Measurements from ENCODE around the gene CAPN10.

Gene CAPN10

DNA sequence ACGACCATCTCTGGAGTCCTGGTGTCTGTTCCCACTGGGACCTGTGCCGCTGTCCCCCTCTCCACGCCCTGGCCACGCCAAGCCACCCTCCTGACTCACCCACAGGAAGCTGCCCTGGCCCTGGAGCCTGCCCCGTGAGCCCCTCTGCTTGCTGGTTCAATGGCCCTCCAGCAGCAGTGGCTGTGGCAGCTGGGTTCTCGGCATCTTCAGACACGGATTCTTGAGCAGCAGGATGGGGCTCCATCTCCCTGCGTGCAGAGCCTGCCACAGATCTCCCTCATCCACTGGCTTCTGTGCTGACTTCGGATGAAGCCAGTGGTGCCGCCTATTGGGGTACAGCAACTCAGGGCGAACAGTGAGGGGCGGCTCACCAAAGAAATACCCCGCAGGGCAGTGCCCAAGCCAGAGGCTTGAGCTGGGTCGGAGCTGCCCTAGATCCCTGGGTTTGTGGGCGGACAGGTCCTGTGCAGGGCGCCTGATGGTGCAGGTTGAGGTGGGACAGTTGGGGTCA, 14.0 kb downstream of the CAPN10 start:
- Histone ChIP-seq H3K56ac (ENCODE audit: low read length) (no peak overlapping the region), H4K5ac (ENCODE audit: low read length) (no peak overlapping the region), H4K8ac (ENCODE audit: low read depth, low read length) (no peak overlapping the region), H3K27ac (ENCODE audit: low read depth, low read length) (no peak overlapping the region), H3K4ac (ENCODE audit: low read depth, low read length) (no peak overlapping the region), H2BK120ac (ENCODE audit: low read depth, low read length) (no peak overlapping the region), H3K27me3 (ENCODE audit: insufficient read depth, low read length, poor library complexity) (no peaks in the 10 kb centered on the region), H2AK5ac (ENCODE audit: low read length) (no peak overlapping the region), H3K79me2 (ENCODE audit: control insufficient read depth, insufficient read depth, low read length) (no peaks in the 10 kb centered on the region), H3K4me2 (ENCODE audit: low read length) (no peak overlapping the region), H3K18ac (ENCODE audit: low read length) (no peak overlapping the region), H3K4me1 (ENCODE audit: control insufficient read depth, low read depth, low read length) (no peaks in the 10 kb centered on the region), H3K9ac (ENCODE audit: low read length) (no peak overlapping the region), H3K4me3 (ENCODE audit: low read length) (no peak overlapping the region), H3K36me3 (ENCODE audit: control insufficient read depth, insufficient read depth, low read length) (peaks cover 2% of the 10 kb centered on the region), H3K23ac (ENCODE audit: low read length) (no peak overlapping the region), H2BK5ac (ENCODE audit: low read length) (no peak overlapping the region), H3K79me1 (ENCODE audit: low read length) (no peaks in the 10 kb centered on the region), H2BK15ac (replicated peaks; ENCODE audit: low read depth) (no peak overlapping the region)
- no peak for DNase-seq
- no CpG with 5 or more reads among the region's 16 CpGs for WGBS (ENCODE audit: extremely low coverage, insufficient coverage, low lambda C conversion rate)

- WGBS (ENCODE audit: extremely low coverage, insufficient coverage, low lambda C conversion rate) = no CpG with 5 or more reads among the region's 20 CpGs
Measured at GRCh38 chr2:240601061-240601830, 14.7 kb downstream of the CAPN10 start.

GRCh38 chr2:240601831-240602160, 15.3 kb downstream of the CAPN10 start:
- no peak for DNase-seq
- WGBS (ENCODE audit: extremely low coverage, insufficient coverage, low lambda C conversion rate) = no CpG with 5 or more reads among the region's 11 CpGs
- H3K4me1 ChIP-seq (ENCODE audit: control insufficient read depth, low read depth, low read length) = no peaks in the 10 kb centered on the region
- H3K4me3 ChIP-seq (ENCODE audit: low read length) = no peak overlapping the region
- no peak overlapping the region for H2BK120ac ChIP-seq (ENCODE audit: low read depth, low read length)
- H3K79me2 ChIP-seq (ENCODE audit: control insufficient read depth, insufficient read depth, low read length) = no peaks in the 10 kb centered on the region
- H3K18ac ChIP-seq (ENCODE audit: low read length) = no peak overlapping the region
- H3K27me3 ChIP-seq (ENCODE audit: insufficient read depth, low read length, poor library complexity) = no peaks in the 10 kb centered on the region
- no peak overlapping the region for H3K23ac ChIP-seq (ENCODE audit: low read length)
- no peak overlapping the region for H3K9ac ChIP-seq (ENCODE audit: low read length)
- no peak overlapping the region for H3K27ac ChIP-seq (ENCODE audit: low read depth, low read length)
- H2BK5ac ChIP-seq (ENCODE audit: low read length) = no peak overlapping the region
- H3K4ac ChIP-seq (ENCODE audit: low read depth, low read length) = no peak overlapping the region
- H2BK15ac ChIP-seq (replicated peaks; ENCODE audit: low read depth) = no peak overlapping the region
- no peak overlapping the region for H3K4me2 ChIP-seq (ENCODE audit: low read length)
- no peaks in the 10 kb centered on the region for H3K36me3 ChIP-seq (ENCODE audit: control insufficient read depth, insufficient read depth, low read length)
- no peak overlapping the region for H2AK5ac ChIP-seq (ENCODE audit: low read length)
- H3K79me1 ChIP-seq (ENCODE audit: low read length) = no peaks in the 10 kb centered on the region
- no peak overlapping the region for H4K8ac ChIP-seq (ENCODE audit: low read depth, low read length)
- no peak overlapping the region for H3K56ac ChIP-seq (ENCODE audit: low read length)
- H4K5ac ChIP-seq (ENCODE audit: low read length) = no peak overlapping the region

More at GRCh38 chr2:240601061-240601830, 14.7 kb downstream of the CAPN10 start:
- no peak overlapping the region for H3K4ac ChIP-seq (ENCODE audit: low read depth, low read length)
- H3K18ac ChIP-seq (ENCODE audit: low read length) = no peak overlapping the region
- H2AK5ac ChIP-seq (ENCODE audit: low read length) = no peak overlapping the region
- no peaks in the 10 kb centered on the region for H3K79me1 ChIP-seq (ENCODE audit: low read length)
- H3K56ac ChIP-seq (ENCODE audit: low read length) = no peak overlapping the region
- no peak overlapping the region for H2BK15ac ChIP-seq (replicated peaks; ENCODE audit: low read depth)
- H3K4me2 ChIP-seq (ENCODE audit: low read length) = no peak overlapping the region
- DNase-seq = no peak
- H3K36me3 ChIP-seq (ENCODE audit: control insufficient read depth, insufficient read depth, low read length) = no peaks in the 10 kb centered on the region
- H3K9ac ChIP-seq (ENCODE audit: low read length) = no peak overlapping the region
- H4K8ac ChIP-seq (ENCODE audit: low read depth, low read length) = no peak overlapping the region
- no peaks in the 10 kb centered on the region for H3K79me2 ChIP-seq (ENCODE audit: control insufficient read depth, insufficient read depth, low read length)
- H2BK5ac ChIP-seq (ENCODE audit: low read length) = no peak overlapping the region
- H3K4me1 ChIP-seq (ENCODE audit: control insufficient read depth, low read depth, low read length) = no peaks in the 10 kb centered on the region
- no peaks in the 10 kb centered on the region for H3K27me3 ChIP-seq (ENCODE audit: insufficient read depth, low read length, poor library complexity)
- H3K4me3 ChIP-seq (ENCODE audit: low read length) = no peak overlapping the region
- no peak overlapping the region for H4K5ac ChIP-seq (ENCODE audit: low read length)
- H2BK120ac ChIP-seq (ENCODE audit: low read depth, low read length) = no peak overlapping the region
- H3K27ac ChIP-seq (ENCODE audit: low read depth, low read length) = no peak overlapping the region
- H3K23ac ChIP-seq (ENCODE audit: low read length) = no peak overlapping the region

GRCh38 chr2:240602266-240603050, 15.9 kb downstream of the CAPN10 start:
- Histone ChIP-seq H3K79me2 (ENCODE audit: control insufficient read depth, insufficient read depth, low read length) (no peaks in the 10 kb centered on the region), H3K4ac (ENCODE audit: low read depth, low read length) (no peak overlapping the region), H2BK120ac (ENCODE audit: low read depth, low read length) (no peak overlapping the region), H2BK5ac (ENCODE audit: low read length) (no peak overlapping the region), H2BK15ac (replicated peaks; ENCODE audit: low read depth) (no peak overlapping the region), H4K8ac (ENCODE audit: low read depth, low read length) (no peak overlapping the region), H3K36me3 (ENCODE audit: control insufficient read depth, insufficient read depth, low read length) (no peaks in the 10 kb centered on the region), H3K23ac (ENCODE audit: low read length) (no peak overlapping the region), H3K4me2 (ENCODE audit: low read length) (no peak overlapping the region), H3K56ac (ENCODE audit: low read length) (no peak overlapping the region), H3K27me3 (ENCODE audit: insufficient read depth, low read length, poor library complexity) (no peaks in the 10 kb centered on the region), H2AK5ac (ENCODE audit: low read length) (no peak overlapping the region), H3K27ac (ENCODE audit: low read depth, low read length) (no peak overlapping the region), H3K9ac (ENCODE audit: low read length) (no peak overlapping the region), H4K5ac (ENCODE audit: low read length) (no peak overlapping the region), H3K4me1 (ENCODE audit: control insufficient read depth, low read depth, low read length) (no peaks in the 10 kb centered on the region), H3K18ac (ENCODE audit: low read length) (no peak overlapping the region), H3K4me3 (ENCODE audit: low read length) (no peak overlapping the region), H3K79me1 (ENCODE audit: low read length) (no peaks in the 10 kb centered on the region)
- no CpG with 5 or more reads among the region's 32 CpGs for WGBS (ENCODE audit: extremely low coverage, insufficient coverage, low lambda C conversion rate)
- no peak for DNase-seq

DNA sequence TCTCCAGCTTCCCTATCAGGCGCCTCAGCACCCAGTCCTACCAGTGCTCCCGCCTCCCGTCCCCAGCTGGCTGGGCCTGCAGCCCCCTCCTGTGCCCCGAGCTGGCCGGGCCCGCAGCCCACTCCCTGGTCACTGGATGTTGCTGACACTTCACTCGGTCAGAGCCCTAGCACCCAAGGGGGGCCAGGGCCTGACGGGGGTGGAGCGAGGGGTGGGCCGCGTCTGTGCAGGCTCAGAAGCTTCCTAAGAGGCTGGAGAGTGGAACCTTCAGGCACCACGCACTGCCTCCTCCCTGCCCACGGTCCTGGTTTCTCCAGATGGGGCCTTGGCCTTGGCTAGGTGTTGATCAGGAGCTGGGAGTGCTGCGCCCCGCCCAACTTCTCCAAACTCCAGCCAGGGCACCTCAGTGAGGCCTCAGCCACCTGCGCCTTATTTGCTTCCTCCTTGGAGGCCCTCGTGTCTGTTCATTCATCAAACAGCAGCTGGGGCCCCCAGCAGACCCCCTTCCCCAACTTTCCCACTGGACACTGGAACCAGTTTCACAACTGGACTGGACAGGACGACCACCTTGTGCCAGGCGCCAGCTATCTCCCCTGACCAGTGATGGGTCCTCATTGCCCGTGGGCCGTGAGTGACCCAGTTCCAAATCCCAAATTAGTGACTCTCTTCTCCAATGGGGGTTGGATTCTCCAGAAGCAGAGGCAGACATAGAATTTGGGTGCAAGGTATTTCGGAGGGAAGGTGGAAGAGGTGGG, 16.7 kb downstream of the CAPN10 start:
- Histone ChIP-seq H3K23ac (ENCODE audit: low read length) (no peak overlapping the region), H2BK5ac (ENCODE audit: low read length) (no peak overlapping the region), H3K27me3 (ENCODE audit: insufficient read depth, low read length, poor library complexity) (no peaks in the 10 kb centered on the region), H3K36me3 (ENCODE audit: control insufficient read depth, insufficient read depth, low read length) (no peaks in the 10 kb centered on the region), H4K8ac (ENCODE audit: low read depth, low read length) (no peak overlapping the region), H3K27ac (ENCODE audit: low read depth, low read length) (no peak overlapping the region), H3K4ac (ENCODE audit: low read depth, low read length) (no peak overlapping the region), H3K4me2 (ENCODE audit: low read length) (no peak overlapping the region), H3K56ac (ENCODE audit: low read length) (no peak overlapping the region), H2BK15ac (replicated peaks; ENCODE audit: low read depth) (no peak overlapping the region), H3K4me3 (ENCODE audit: low read length) (no peak overlapping the region), H4K5ac (ENCODE audit: low read length) (no peak overlapping the region), H2AK5ac (ENCODE audit: low read length) (no peak overlapping the region), H2BK120ac (ENCODE audit: low read depth, low read length) (no peak overlapping the region), H3K79me2 (ENCODE audit: control insufficient read depth, insufficient read depth, low read length) (no peaks in the 10 kb centered on the region), H3K4me1 (ENCODE audit: control insufficient read depth, low read depth, low read length) (no peaks in the 10 kb centered on the region), H3K18ac (ENCODE audit: low read length) (no peak overlapping the region), H3K9ac (ENCODE audit: low read length) (no peak overlapping the region), H3K79me1 (ENCODE audit: low read length) (no peaks in the 10 kb centered on the region)
- no peak for DNase-seq
- no CpG with 5 or more reads among the region's 22 CpGs for WGBS (ENCODE audit: extremely low coverage, insufficient coverage, low lambda C conversion rate)
